GM10266 (cell line): ENCODE results near the gene GRPEL2.

Experiments used
- DNase-seq: peaks from one replicate; pipeline ENCODE4 v3.0.0; 2012; ENCODE audit errors: extremely low spot score
- TF ChIP-seq, protein P1 (sequence below): IDR thresholded peaks from 2 replicates; pipeline ENCODE4 v1.5.1; 2012; ENCODE audit warnings: mild to moderate bottlenecking, low read depth; ENCODE audit not compliant: control insufficient read depth, insufficient read depth; ENCODE audit errors: missing control alignments

Gene GRPEL2

DNA sequence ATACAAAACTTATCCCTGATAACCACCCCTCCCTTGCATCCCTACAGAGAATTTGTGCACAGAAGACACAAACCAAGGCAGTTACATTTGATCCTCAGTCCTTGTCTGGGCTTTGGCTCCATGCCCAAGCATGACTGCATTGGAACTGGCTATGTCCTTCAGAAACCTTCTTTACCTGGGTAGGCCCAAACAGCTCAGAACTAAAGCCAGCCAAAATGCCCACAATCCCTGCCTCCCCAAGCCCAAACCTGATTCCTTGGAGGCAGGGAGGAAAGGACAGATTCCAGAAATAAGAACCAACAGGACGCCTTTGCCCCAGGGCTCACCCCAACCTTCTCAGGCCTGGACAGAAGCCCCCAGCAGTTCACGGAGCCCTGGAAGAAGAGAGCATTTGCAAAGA, 25.6 kb downstream of the GRPEL2 start:
- TF ChIP-seq, protein P1, sequence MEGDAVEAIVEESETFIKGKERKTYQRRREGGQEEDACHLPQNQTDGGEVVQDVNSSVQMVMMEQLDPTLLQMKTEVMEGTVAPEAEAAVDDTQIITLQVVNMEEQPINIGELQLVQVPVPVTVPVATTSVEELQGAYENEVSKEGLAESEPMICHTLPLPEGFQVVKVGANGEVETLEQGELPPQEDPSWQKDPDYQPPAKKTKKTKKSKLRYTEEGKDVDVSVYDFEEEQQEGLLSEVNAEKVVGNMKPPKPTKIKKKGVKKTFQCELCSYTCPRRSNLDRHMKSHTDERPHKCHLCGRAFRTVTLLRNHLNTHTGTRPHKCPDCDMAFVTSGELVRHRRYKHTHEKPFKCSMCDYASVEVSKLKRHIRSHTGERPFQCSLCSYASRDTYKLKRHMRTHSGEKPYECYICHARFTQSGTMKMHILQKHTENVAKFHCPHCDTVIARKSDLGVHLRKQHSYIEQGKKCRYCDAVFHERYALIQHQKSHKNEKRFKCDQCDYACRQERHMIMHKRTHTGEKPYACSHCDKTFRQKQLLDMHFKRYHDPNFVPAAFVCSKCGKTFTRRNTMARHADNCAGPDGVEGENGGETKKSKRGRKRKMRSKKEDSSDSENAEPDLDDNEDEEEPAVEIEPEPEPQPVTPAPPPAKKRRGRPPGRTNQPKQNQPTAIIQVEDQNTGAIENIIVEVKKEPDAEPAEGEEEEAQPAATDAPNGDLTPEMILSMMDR = no peak
- DNase-seq = no peak

DNA sequence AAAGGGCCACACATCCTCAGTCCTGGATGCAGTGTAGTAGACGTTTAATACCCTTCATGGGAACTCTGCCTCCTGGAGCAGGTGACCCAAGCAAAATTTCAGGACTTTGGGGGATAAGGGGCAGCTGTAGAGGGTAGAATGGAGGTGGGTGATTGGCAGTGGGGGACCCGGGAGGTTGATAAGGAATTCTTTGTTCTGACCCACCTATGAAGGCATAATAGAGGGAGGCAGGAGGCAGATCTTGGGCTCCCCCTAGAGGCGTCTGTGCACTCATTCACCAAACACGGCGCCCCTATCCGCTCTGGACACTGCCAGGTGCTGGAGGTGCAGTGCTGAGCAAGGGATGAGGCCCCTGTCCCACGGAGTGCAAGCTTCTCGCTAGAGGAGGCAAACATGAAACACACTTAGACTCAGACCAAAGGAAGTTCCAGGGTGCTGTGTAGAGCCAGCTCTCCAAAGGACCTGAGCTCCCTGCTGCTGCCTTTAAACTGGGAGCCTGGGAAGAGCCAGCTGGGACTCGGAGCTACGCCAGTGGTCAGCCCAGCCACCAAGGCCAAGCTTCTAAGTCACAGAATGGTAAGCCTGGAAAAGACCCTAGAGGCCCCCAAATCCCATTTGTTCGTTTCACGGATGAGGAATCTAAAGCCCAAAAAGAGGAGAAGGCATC, 26.1 kb downstream of the GRPEL2 start:
- peak; percentile 88 for DNase-seq
- TF ChIP-seq, protein P1 = peak; percentile 86

DNA sequence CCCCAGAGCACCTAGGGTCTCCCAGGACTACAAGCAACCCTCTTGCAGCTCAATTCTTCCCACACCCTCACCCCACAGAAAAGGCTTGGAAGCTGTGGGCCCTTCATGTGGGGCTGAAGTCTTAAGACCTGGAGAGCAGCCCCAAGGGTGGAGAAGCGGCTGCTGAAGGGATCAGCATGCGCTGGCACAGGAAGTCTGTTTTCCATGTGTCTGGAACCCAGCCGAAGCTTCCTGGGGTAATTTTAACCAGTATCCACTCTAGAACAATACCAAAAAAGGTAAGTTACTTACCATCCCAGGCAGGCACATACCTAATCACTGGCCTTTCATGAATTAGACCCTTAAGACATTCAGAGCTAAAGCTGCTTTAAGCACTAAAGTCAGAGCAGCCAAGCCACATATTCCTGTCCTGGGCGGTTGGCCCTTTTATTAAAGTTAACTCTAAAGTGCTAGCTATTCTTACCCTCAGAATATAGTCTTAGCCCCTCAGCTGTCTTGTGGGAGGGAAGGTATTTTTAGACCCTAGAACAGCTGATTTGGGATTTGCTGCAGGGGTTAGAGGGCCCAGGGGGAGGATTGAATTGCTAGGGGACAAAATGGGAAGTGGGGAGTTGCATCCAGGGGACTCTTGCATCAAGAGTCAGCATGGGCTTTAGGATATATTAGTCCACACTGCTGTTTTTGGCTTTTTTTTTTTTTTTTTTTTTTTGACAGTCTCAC, 26.9 kb downstream of the GRPEL2 start:
- no peak for DNase-seq
- TF ChIP-seq, protein P1 = no peak

DNA sequence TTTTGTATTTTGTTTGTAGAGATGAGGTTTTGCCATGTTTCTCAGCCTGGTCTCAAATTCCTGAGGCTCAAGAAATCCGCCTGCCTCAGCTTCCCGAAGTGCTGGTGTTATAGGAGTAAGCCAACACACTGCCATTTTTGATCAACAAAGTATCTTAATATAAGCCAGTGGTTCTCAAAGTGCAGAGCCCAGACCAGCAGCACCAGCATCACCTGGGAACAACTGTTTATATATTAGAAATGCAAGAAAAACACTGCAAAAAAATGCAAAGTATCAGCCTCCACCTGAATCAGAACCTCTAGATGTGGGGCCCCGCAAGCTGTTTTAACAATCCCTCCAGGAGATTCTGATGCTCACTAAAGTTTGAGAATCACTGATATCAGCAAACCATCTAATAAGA, 27.6 kb downstream of the GRPEL2 start:
- TF ChIP-seq, protein P1 = no peak
- no peak for DNase-seq

DNA sequence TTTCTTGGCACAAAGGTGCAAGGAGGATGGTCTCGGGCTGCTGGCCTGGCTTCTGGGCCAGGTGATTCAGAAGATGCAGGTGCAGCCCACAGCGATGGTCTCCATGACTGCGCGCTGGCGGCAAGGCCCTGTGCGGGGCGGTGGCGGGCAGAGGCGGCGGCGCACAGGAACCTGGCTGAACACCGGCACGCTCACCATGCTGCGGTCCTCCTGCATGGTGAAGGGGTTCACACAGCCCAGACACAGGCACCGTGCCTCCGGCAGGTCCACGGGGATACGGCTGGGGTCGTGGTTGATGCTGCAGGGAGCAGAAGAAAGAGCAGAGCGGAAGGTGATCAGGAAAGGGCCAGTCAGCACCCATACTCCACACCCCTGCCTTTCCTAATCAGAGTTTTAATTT, 29.0 kb downstream of the GRPEL2 start:
- TF ChIP-seq, protein P1 = no peak
- no peak for DNase-seq

DNA sequence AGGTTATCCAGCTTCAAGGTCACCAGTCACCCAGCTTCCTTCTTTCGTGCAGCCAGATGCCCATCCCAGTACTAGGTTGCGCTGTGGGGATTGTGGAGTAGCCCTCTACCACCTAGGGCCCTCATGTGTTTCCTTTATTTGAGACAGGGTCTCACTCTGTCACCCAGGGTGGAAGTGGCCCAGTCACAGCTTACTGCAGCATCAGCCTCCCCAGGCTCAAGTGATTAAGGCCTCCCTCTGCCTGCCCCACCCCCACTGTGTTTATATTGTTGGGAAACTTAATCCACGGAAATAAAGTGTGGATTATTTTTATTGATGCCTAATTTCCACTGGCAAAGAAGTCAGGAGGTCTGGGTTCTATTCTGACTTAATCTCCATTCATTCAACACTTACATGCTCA, 29.5 kb downstream of the GRPEL2 start:
- DNase-seq = no peak
- TF ChIP-seq, protein P1 = no peak

DNA sequence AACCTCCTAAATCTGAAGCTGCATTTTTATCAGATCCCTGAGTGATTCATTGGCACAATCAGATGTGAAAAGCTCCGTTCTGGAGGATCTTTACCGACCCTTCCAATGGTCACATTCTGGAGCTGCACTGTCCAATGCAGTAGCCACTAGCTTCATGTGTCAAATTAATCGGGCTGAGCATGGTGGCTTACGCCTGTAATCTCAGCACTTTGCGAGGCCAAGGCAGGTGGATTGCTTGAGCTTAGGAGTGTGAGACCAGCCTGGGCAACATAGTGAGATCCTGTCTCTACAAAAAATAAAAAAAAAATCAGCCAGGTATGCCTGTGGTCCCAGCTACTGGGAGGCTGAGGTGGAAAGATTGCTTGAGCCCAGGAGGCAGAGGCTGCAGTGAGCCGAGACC, 30.1 kb downstream of the GRPEL2 start:
- DNase-seq = no peak
- TF ChIP-seq, protein P1 = peak; percentile 1
